ENCODE results near the gene ADARB2.

GRCh38 chr10:1684991-1685390 lies 52.3 kb downstream of the ADARB2 start:
- TF ChIP-seq, protein P1, sequence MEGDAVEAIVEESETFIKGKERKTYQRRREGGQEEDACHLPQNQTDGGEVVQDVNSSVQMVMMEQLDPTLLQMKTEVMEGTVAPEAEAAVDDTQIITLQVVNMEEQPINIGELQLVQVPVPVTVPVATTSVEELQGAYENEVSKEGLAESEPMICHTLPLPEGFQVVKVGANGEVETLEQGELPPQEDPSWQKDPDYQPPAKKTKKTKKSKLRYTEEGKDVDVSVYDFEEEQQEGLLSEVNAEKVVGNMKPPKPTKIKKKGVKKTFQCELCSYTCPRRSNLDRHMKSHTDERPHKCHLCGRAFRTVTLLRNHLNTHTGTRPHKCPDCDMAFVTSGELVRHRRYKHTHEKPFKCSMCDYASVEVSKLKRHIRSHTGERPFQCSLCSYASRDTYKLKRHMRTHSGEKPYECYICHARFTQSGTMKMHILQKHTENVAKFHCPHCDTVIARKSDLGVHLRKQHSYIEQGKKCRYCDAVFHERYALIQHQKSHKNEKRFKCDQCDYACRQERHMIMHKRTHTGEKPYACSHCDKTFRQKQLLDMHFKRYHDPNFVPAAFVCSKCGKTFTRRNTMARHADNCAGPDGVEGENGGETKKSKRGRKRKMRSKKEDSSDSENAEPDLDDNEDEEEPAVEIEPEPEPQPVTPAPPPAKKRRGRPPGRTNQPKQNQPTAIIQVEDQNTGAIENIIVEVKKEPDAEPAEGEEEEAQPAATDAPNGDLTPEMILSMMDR (IDR thresholded peaks at IDR 0.05) = no peak
- no peak for TF ChIP-seq ZFX (IDR thresholded peaks at IDR 0.05; ENCODE audit: borderline replicate concordance)
